ENCODE measurements around the gene TMEM120A.

TMEM120A gene

DNA sequence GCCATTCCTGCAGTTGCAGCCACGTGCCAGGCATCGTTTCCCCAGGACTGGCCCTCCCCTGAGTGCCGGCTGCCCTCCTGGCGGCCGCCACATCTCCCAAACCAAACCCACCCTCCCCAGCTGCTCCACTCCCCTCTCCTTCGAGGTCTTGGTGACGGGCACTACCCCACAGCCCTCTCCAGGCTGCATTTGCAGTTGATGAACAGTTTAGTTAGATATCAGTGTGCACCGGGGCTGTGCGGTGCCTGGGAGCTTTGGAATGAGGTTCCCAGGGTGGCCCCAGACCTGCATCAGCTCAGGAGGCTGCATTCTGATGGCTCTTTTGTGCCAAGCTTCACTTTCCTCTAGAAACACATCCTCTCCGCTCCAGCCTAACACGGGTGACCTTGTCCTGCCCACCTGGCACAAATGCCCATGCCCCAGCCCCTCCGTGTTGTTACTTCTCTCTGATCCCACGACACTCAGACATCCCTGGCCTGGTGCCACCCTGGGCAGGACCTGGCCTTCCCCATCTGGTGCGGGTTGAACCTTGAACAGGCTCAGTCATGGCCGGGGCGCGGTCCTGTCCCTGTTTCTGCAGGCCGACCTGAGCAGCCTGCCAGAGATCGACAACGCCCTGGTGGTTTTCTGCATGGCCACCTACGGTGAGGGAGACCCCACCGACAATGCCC, 14.5 kb downstream of the TMEM120A start:
- no peak overlapping the region for H3K4me3 ChIP-seq (ENCODE audit: low read depth, low read length)
- ChIA-PET POLR2A (no interaction called here), CTCF (no interaction called here)
- no peak for DNase-seq (ENCODE audit: low read depth, low spot score)
- no peak for TF ChIP-seq CTCF (IDR thresholded peaks at IDR 0.05; ENCODE audit: insufficient read depth, low read length, missing control alignments)

DNA sequence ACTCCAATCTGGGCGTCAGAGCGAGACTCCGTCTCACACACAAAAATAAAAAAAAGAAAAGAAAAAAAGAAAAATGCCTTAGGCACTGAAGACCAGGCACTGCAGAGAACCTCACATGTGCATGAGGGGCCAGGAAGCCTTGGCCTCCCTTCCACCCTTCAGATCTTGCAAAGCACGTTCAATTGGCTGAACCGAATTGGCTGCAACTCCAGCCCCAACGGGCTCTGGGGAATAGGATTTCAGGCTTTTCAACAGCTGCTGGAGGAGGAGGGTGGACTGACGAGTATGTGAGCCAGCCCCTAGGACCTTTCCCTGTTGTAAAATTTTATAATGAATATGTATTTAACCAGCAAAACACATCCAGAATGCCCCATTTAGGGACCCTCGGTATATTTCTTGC, 16.7 kb downstream of the TMEM120A start:
- no peak overlapping the region for H3K4me3 ChIP-seq (ENCODE audit: low read depth, low read length)
- TF ChIP-seq CTCF (IDR thresholded peaks at IDR 0.05; ENCODE audit: insufficient read depth, low read length, missing control alignments): no peak
- no peak for DNase-seq (ENCODE audit: low read depth, low spot score)
- ChIA-PET POLR2A (no interaction called here), CTCF (no interaction called here)

DNA sequence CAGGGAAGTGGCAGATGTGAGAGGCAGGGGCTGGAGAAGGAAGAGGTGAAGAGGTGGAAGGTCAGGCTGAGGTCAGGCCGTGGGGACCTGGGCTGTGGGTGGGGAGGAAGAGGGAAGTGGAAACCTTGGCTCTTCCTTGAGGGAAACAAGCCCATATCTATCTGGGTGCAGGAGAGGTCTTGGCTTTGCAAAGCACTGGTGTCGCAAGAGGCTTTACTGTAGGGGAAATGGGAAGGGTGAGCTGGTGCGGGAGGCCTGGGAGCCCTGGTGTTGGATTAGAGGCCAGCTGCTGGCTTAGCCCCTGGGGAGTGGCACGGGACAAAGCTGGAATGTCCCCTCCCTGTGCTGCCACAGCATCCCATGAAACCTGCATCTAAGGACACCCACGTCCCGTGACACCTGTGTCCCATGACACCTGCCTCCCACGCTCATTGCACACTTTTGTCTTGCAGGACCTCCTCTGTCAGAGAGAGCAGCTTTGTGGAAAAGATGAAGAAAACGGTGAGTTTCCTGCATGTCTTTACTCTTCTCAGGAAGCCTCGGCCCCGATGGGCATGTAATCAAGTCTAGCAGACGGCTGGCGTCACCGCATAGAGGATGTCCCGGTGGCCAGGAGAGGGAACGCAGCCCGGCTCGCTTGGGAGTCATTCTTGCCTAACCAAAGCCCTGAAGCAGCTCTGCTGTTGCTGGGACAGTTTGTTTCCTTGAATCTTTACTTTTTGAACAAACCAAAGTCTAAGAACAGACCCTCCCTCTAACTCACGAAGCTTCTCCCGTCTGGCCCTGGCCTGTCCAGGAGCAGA, 22.2 kb downstream of the TMEM120A start:
- TF ChIP-seq CTCF (IDR thresholded peaks at IDR 0.05; ENCODE audit: insufficient read depth, low read length, missing control alignments): no peak
- DNase-seq (ENCODE audit: low read depth, low spot score): no peak
- H3K4me3 ChIP-seq (ENCODE audit: low read depth, low read length): no peak overlapping the region
- ChIA-PET CTCF (no interaction called here), POLR2A (interaction anchor here (0.6 to 0.7 kb wide), 2 partner anchors 48 to 78 kb away, joined by 3 read pairs; no protein-coding TSS in a partner anchor)

GRCh38 chr7:75971309-75971960, 23.0 kb downstream of the TMEM120A start:
- ChIA-PET CTCF (no interaction called here), POLR2A (no interaction called here)
- DNase-seq (ENCODE audit: low read depth, low spot score): no peak
- no peak overlapping the region for H3K4me3 ChIP-seq (ENCODE audit: low read depth, low read length)
- TF ChIP-seq CTCF (IDR thresholded peaks at IDR 0.05; ENCODE audit: insufficient read depth, low read length, missing control alignments): no peak

DNA sequence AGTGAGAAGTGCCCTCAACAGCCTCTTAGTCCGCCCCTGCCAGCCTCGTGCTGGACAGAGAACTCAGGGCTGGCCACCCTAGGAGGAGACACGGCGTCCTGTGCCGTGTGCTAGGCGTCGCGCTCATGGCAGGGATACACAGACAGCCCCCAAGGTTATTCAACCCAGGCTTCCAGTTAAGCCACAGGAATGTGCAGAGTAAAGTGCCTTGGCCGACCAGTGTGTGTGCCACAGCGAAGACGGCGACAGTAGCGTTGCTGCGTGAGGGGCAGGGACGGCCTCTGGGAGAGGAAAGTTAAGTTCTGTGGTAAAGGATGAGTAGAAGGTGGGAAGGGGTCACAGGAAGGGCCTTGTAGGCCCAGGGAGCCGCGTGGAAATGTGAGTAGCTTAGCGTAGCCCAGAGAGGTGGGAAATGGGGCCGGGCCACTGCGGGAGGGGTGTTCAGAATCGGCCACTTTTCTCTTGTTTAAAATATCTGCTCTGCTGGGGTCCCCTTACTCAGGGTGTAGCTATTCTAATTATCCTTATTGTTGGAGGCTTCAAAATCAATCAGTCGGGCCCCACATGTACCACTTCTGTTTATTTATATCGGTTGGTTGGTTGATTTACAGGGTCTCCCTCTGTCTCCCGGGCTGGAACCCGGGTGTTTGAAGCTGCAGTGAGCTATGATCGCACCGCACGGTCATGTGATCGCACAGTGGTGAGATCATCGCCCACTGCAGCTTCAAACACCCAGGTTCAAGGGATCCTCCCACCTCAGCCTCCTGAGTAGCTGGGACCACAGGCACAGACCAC, 24.5 kb downstream of the TMEM120A start:
- POLR2A ChIA-PET: no interaction called here
- no peak for DNase-seq (ENCODE audit: low read depth, low spot score)
- TF ChIP-seq CTCF (IDR thresholded peaks at IDR 0.05; ENCODE audit: insufficient read depth, low read length, missing control alignments): no peak
- no peak overlapping the region for H3K4me3 ChIP-seq (ENCODE audit: low read depth, low read length)
- CTCF ChIA-PET: interaction anchor here (1.0 kb wide), 1 partner anchor 104 kb away, joined by 3 read pairs; no protein-coding TSS in a partner anchor
